HepG2 (cell line): Measurements from ENCODE around the gene GDF15. TPM values are rescaled to one million over a fixed set of nuclear protein-coding genes. Genes with fewer than 3 reads are reported as not detected.
A peak's percentile ranks its signal among the peaks of the same experiment; 100 is the strongest.

Experiments used
- FOXO1 ChIP-seq: sonication (generic); formaldehyde crosslinking; IDR thresholded peaks from 2 replicates; pipeline ENCODE4 v1.4.0; 2020; ENCODE audit warnings: missing genetic modification reagents
- GATAD1 ChIP-seq: IDR thresholded peaks from 2 replicates; pipeline ENCODE4 v1.6.1; 2016; ENCODE audit warnings: missing genetic modification reagents, missing compliant biosample characterization
- NFE2L2 ChIP-seq: fragments of 150-350 bp; IDR thresholded peaks from 2 replicates; pipeline ENCODE4 v1.6.1; 2014; ENCODE audit warnings: low read length
- SSRP1 ChIP-seq: IDR thresholded peaks from 2 replicates; pipeline ENCODE4 v1.6.1; 2016; ENCODE audit warnings: control low read depth
- ZBED4 ChIP-seq: sonication (generic); formaldehyde crosslinking; IDR thresholded peaks from 2 replicates; pipeline ENCODE4 v1.4.0; 2020; ENCODE audit warnings: missing genetic modification reagents, borderline replicate concordance
- ZNF142 ChIP-seq: sonication (generic); formaldehyde crosslinking; IDR thresholded peaks from 2 replicates; pipeline ENCODE4 v1.4.0; 2020; ENCODE audit warnings: missing genetic modification reagents
- ZNF407 ChIP-seq: sonication (generic); formaldehyde crosslinking; IDR thresholded peaks from one replicate; pipeline ENCODE4 v1.5.1; 2020; ENCODE audit warnings: mild to moderate bottlenecking, missing genetic modification reagents; ENCODE audit errors: not compliant biosample characterization
- ZNF672 ChIP-seq: sonication (generic); formaldehyde crosslinking; IDR thresholded peaks from 2 replicates; pipeline ENCODE4 v1.8.1; 2022; ENCODE audit warnings: missing genetic modification reagents
- polyA plus RNA-seq, 8 experiments: library from polyadenylated mRNA; depleted of rRNA in 3 of 8; stranded (reverse) in 7 of 8; unstranded in 1 of 8; fragments of >200 nt; fragmentation: Illumina TruSeq in 4 of 8; extraction: Trizol in 4 of 8; gene quantifications; 2 replicates each; pipeline versions ENCODE4 v1.2.1 to v1.2.3, GENCODE V29; 2011 to 2016; ENCODE audit warnings: low read depth in 4 of 8, missing spikeins in 1 of 8, mixed read lengths in 1 of 8; ENCODE audit not compliant: insufficient read depth in 1 of 8
- total RNA-seq, 5 experiments: library from RNA; depleted of rRNA; stranded (reverse); fragments of >200 nt; fragmentation: Illumina TruSeq; extraction: Trizol; gene quantifications; 2 replicates each; pipeline ENCODE4 v1.2.3, GENCODE V29; 2016; ENCODE audit warnings: low read depth in 1 of 5

GDF15 gene
- total and polyA plus RNA-seq, 2 of the 13 experiments (the other 11 are each of a cell fraction or from before 2014, with no cell fraction given): 146 to 422 TPM

GRCh38 chr19:18340990-18341868, 44.7 kb upstream of the GDF15 start (continued):
- TF ChIP-seq ZNF407 (no peak), NFE2L2 (no peak), FOXO1 (peak; percentile 53), GATAD1 (CRISPR knock-in tag) (peak; percentile 46), SSRP1 (no peak), ZBED4 (CRISPR knock-in tag) (peak; percentile 33; the same call in 1 of the 2 replicates), ZNF672 (CRISPR knock-in tag) (no peak), ZNF142 (no peak)
